Bronchial epithelial cell (primary cell): ENCODE results near the gene DUSP16. TPM values are rescaled to one million over a fixed set of nuclear protein-coding genes. Genes with fewer than 3 reads are reported as not detected.

ENCODE experiments used
- DNase-seq: peaks from one replicate; pipeline ENCODE4 v3.0.0-alpha.2; 2010; ENCODE audit warnings: low read depth
- FAIRE-seq: peaks from 2 replicates; lab custom pipeline; 2011; peaks lifted over from hg19 to GRCh38; lab: Jason Lieb, UNC
- H3K27me3 ChIP-seq: 2 replicates; pipeline ENCODE4 v1.5.1; 2011; ENCODE audit warnings: low read length; ENCODE audit not compliant: control insufficient read depth, insufficient read depth
- H3K36me3 ChIP-seq: 2 replicates; pipeline ENCODE4 v1.5.1; 2011; ENCODE audit warnings: low read length; ENCODE audit not compliant: control insufficient read depth, insufficient read depth
- H3K4me3 ChIP-seq: 2 replicates; pipeline ENCODE4 v1.5.1; 2011; ENCODE audit warnings: mild to moderate bottlenecking, low read depth, low read length, control low read depth
- total RNA-seq: library from RNA; depleted of rRNA; stranded (reverse); fragments of >200 nt; gene quantifications from 2 replicates; pipeline ENCODE4 v1.2.1, GENCODE V29; 2014
- TF ChIP-seq, protein P1 (sequence below): IDR thresholded peaks from 2 replicates; pipeline ENCODE4 v1.5.1; 2011; ENCODE audit warnings: mild to moderate bottlenecking, moderate library complexity, low read length, control low read depth, inconsistent platforms; ENCODE audit not compliant: insufficient read depth, severe bottlenecking

DUSP16 gene
- total RNA-seq, 1 donor from 2014 or later: 14.2 TPM

DNA sequence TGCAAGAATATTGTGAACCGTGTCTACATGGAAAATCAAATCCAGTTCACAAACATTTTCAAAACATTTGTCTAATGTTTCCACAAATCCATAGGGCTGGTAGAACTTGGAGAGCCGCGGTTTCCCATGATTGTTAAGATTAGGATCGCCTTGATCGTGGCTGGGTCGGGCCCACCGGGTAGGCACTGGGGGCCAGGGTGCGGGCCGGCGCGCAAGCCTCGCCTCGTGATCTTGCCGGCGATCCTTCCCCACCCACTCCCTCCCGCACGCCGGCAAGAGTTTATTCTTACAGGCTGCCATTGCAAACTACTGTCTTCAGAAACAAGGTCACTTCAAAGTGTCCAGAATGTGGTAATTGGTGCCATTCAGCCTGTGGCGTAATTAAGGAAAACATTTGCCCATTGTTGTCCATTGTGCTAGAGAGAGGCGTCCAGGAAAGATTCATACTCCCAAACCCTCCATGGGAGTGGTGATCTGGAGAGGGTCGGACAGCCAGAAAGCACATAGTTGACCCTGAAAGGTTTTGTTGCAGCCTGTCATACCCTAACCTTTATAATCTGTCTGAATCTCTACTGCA, 110.2 kb downstream of the DUSP16 start:
- H3K27me3 ChIP-seq: no peaks in the 10 kb centered on the region
- TF ChIP-seq, protein P1, sequence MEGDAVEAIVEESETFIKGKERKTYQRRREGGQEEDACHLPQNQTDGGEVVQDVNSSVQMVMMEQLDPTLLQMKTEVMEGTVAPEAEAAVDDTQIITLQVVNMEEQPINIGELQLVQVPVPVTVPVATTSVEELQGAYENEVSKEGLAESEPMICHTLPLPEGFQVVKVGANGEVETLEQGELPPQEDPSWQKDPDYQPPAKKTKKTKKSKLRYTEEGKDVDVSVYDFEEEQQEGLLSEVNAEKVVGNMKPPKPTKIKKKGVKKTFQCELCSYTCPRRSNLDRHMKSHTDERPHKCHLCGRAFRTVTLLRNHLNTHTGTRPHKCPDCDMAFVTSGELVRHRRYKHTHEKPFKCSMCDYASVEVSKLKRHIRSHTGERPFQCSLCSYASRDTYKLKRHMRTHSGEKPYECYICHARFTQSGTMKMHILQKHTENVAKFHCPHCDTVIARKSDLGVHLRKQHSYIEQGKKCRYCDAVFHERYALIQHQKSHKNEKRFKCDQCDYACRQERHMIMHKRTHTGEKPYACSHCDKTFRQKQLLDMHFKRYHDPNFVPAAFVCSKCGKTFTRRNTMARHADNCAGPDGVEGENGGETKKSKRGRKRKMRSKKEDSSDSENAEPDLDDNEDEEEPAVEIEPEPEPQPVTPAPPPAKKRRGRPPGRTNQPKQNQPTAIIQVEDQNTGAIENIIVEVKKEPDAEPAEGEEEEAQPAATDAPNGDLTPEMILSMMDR: no peak
- H3K36me3 ChIP-seq: no peaks in the 10 kb centered on the region
- no peak overlapping the region for H3K4me3 ChIP-seq
- FAIRE-seq: no peak
- DNase-seq: no peak

DNA sequence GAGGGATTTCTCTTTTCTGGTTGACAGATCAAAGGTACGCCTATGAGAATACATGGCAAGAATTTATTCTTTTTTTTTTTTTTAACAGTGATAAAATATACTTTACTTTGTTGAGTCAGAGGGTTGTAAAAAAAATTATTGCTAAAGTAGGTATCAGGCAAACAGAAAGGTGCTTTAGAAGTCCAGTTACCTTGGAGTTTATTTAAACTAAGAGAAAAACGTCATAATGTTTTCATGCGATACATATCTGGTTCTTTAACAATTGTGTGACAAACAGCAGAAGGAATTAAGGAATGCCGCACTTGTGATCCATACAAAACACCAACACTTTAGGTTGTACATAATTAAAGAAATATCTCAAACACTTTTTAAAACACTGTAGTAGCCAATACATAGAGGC, 111.6 kb downstream of the DUSP16 start:
- Histone ChIP-seq H3K36me3 (no peaks in the 10 kb centered on the region), H3K4me3 (no peak overlapping the region), H3K27me3 (no peaks in the 10 kb centered on the region)
- DNase-seq (no peak), FAIRE-seq (no peak)
- TF ChIP-seq, protein P1: no peak

DNA sequence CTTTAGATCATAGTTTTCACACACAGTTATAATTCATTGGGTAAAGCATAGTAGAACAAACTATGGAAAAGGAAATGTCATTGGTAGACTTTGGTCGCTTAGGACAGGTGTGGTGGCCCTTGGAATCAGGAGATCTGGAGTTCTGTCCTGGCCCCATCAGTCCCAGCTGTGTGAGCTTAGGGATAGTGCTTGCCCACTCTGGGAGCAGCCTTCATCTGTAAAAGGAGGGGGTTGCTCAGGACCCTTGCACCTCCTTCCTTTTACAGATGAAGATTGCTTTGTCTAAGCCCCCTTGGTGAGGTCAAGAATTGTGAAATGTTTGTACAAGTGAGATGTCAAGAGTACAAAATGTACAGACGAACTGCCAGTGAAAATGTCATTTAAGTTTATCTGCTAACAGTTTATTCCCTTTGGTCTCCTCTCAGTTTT, 112.6 kb downstream of the DUSP16 start:
- Histone ChIP-seq H3K27me3 (no peaks in the 10 kb centered on the region), H3K4me3 (no peak overlapping the region), H3K36me3 (no peaks in the 10 kb centered on the region)
- TF ChIP-seq, protein P1: no peak
- FAIRE-seq (no peak), DNase-seq (no peak)

DNA sequence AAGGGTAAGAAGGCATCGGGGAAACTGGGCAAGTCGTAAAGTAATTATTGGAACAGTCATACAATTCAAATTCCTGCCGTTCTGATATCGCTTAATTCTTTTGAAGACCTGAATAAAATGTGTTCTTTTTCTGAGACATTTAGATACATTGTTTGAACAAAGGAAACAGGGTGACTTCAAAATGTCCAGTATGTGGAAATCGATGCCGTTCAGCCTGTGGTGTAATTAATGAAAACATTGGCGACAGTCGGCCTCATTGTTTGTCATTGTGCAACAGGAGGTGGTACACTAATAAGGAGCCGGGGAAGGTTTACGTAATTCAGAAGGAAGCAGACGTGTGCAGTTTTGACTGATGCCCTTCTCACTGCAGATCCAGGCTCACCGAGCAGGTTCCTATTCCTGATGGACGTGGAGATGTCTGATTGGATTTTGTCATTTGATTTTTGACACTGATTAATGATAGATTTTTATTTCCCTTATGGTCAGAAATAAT, 113.1 kb downstream of the DUSP16 start:
- Histone ChIP-seq H3K27me3 (no peaks in the 10 kb centered on the region), H3K36me3 (no peaks in the 10 kb centered on the region), H3K4me3 (no peak overlapping the region)
- TF ChIP-seq, protein P1: no peak
- peak; percentile 50 for FAIRE-seq
- peak; percentile 96 for DNase-seq

DNA sequence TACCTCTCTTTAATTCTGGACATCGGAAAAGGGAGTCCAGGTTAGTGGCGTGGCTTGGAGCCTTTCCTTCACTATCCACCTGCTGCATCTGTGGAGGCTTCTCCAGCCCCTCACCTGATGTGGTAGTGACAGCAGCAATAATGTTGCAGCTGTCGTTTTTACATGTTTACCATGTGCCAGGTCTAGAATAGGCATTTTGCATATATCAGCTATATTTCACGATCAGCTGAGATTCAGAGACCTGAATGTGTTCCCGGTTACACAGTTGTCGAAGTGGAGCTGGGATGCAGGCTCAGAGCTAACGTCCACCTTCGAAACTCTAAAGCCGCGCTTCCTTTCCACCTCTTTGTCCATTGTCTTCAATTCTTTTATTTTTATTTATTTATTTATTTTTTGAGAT, 114.8 kb downstream of the DUSP16 start:
- FAIRE-seq: no peak
- H3K36me3 ChIP-seq: no peaks in the 10 kb centered on the region

More for the DNA sequence above, 114.8 kb downstream of the DUSP16 start:
- TF ChIP-seq, protein P1: no peak
- Histone ChIP-seq H3K27me3 (no peaks in the 10 kb centered on the region), H3K4me3 (no peak overlapping the region)
- no peak for DNase-seq
